LHCN-M2 (cell line): ENCODE results near the gene IGLL5. TPM values are rescaled to one million over a fixed set of nuclear protein-coding genes. Genes with fewer than 3 reads are reported as not detected.

Experiments used
- DNase-seq: peaks from one replicate; pipeline ENCODE4 v3.0.0-alpha.2; 2012; ENCODE audit warnings: low read depth
- total RNA-seq: library from RNA; depleted of rRNA; stranded (reverse); fragments of >200 nt; gene quantifications from 2 replicates; pipeline ENCODE4 v1.2.3, GENCODE V29; 2014

The IGLL5 gene
- total RNA-seq, 1 experiment from 2014 or later = not detected

GRCh38 chr22:22927196-22927887 lies 39.7 kb downstream of the IGLL5 start:
- no peak for DNase-seq

GRCh38 chr22:22927888-22928665 lies 40.5 kb downstream of the IGLL5 start:
- no peak for DNase-seq

- DNase-seq = peak; percentile 3
Measured at GRCh38 chr22:22928666-22929380, 41.2 kb downstream of the IGLL5 start.

- DNase-seq = no peak
Measured at GRCh38 chr22:22929381-22930221, 42.0 kb downstream of the IGLL5 start.

GRCh38 chr22:22930222-22930497 lies 42.5 kb downstream of the IGLL5 start:
- DNase-seq = no peak

- no peak for DNase-seq
Measured at GRCh38 chr22:22930571-22931556, 43.2 kb downstream of the IGLL5 start.

GRCh38 chr22:22931557-22932270 lies 44.1 kb downstream of the IGLL5 start:
- DNase-seq = no peak

GRCh38 chr22:22932512-22932941 lies 44.9 kb downstream of the IGLL5 start:
- no peak for DNase-seq

GRCh38 chr22:22933100-22933806 lies 45.6 kb downstream of the IGLL5 start:
- no peak for DNase-seq

- DNase-seq = no peak
Measured at GRCh38 chr22:22933807-22934542, 46.4 kb downstream of the IGLL5 start.

GRCh38 chr22:22934543-22935055 lies 47.0 kb downstream of the IGLL5 start:
- DNase-seq = no peak

- DNase-seq = no peak
Measured at GRCh38 chr22:22935056-22935545, 47.5 kb downstream of the IGLL5 start.

GRCh38 chr22:22935546-22936157 lies 48.0 kb downstream of the IGLL5 start:
- DNase-seq = no peak

GRCh38 chr22:22936180-22936914 lies 48.7 kb downstream of the IGLL5 start:
- DNase-seq = no peak

GRCh38 chr22:22936915-22937656 lies 49.5 kb downstream of the IGLL5 start:
- DNase-seq = no peak

- DNase-seq = no peak
Measured at GRCh38 chr22:22937894-22938480, 50.4 kb downstream of the IGLL5 start.
